Epithelial cell of esophagus (primary cell): Measurements from ENCODE around the gene OTX1.
A peak's percentile ranks its signal among the peaks of the same experiment; 100 is the strongest.

Source experiments
- DNase-seq: peaks from one replicate; pipeline ENCODE4 v3.0.0; 2010; ENCODE audit warnings: low read depth
- H3K4me3 ChIP-seq: 2 replicates; pipeline ENCODE4 v1.5.1; 2011; ENCODE audit warnings: mild to moderate bottlenecking, low read length, control low read depth
- TF ChIP-seq, protein P1 (sequence below): IDR thresholded peaks from 2 replicates; pipeline ENCODE4 v1.5.1; 2011; ENCODE audit warnings: low read depth, mild to moderate bottlenecking, low read length, control low read depth, inconsistent platforms; ENCODE audit not compliant: insufficient read depth; ENCODE audit errors: missing control alignments

The OTX1 gene

GRCh38 chr2:63056107-63057050 is 5.7 kb downstream of the OTX1 start:
- H3K4me3 ChIP-seq, result no peak overlapping the region
- TF ChIP-seq, protein P1, sequence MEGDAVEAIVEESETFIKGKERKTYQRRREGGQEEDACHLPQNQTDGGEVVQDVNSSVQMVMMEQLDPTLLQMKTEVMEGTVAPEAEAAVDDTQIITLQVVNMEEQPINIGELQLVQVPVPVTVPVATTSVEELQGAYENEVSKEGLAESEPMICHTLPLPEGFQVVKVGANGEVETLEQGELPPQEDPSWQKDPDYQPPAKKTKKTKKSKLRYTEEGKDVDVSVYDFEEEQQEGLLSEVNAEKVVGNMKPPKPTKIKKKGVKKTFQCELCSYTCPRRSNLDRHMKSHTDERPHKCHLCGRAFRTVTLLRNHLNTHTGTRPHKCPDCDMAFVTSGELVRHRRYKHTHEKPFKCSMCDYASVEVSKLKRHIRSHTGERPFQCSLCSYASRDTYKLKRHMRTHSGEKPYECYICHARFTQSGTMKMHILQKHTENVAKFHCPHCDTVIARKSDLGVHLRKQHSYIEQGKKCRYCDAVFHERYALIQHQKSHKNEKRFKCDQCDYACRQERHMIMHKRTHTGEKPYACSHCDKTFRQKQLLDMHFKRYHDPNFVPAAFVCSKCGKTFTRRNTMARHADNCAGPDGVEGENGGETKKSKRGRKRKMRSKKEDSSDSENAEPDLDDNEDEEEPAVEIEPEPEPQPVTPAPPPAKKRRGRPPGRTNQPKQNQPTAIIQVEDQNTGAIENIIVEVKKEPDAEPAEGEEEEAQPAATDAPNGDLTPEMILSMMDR, result no peak
- no peak for DNase-seq

- no peak overlapping the region for H3K4me3 ChIP-seq
- DNase-seq, result no peak
- TF ChIP-seq, protein P1, result no peak
These were observed 6.9 kb downstream of the OTX1 start for GRCh38 chr2:63057249-63058143.

DNA sequence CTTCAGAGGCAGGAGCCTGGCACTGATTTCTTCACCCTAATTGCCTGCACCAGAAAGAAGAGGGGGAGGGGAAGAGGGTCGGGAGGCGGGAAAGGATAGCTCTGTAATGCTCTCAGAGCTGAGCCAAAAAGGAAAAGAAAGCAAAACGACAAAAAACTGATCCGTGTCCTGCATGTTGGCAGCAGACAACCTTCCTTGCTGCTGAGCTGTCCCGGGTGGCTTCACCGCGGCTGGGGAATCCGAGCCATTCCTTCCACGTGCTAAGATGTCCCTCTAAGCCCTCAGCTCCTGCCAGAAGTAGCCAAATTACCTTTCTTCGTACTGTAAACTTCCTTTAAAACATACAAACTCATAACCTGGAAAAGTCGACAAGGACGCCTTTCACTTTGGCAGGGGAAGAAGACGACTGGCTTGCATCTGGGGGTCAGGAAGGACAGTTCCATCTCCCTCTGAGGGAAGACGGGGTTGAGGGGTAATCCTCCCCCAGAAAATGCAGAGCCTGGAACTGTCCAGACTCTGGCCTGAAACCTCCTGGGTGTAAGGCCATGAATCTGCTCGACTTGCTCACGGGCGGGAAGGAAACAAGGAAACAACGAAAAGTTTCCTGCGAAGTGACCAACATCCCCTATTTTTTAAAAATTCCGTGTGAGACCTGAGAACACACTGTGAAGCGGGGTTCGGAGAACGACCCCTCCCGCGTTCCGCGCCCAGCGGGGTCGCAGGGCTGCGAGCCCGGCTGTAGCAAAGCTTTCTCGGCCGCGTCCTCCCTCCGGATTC is 7.7 kb downstream of the OTX1 start:
- DNase-seq, result no peak
- no peak overlapping the region for H3K4me3 ChIP-seq
- TF ChIP-seq, protein P1, result no peak

GRCh38 chr2:63058921-63059792 is 8.5 kb downstream of the OTX1 start:
- no peak overlapping the region for H3K4me3 ChIP-seq
- DNase-seq, result no peak
- TF ChIP-seq, protein P1, result no peak

DNA sequence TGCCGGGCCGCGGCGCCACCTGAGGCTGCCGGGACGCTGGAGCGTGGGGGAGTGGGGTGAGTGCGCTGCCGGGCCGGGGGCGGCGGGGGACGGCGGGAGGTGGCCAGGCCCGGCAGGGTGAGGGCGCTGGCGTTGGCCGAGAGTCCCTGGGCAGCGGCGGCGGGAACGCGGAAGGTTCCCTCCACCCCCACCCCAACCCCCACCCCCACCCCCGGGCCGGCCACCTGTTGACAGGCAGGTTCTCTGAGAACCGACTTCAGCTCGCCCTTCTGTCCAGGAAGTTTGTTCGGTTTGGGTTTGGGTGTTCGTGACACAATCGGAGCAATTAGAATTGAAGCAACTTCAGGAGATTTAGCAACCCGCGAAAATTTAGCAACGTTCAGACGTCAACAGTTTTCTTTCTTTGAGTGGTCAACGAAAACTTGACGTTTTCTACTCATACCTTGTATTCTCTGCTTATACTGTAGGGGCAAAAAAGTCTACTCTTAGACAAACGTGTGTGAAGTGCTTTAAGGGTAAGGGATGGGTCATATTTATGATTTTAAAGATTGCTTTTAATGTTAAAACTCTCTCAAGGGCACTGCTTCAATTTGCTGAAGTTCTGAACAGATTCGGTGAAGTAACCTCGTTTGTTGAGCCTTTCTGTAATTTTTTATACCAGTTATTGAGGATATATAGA is 9.3 kb downstream of the OTX1 start:
- H3K4me3 ChIP-seq, result peak overlapping the region; percentile 20
- TF ChIP-seq, protein P1, result no peak
- no peak for DNase-seq
